Stimulated activated memory B cell treated with anti-CD40 and anti-IgM and Interleukin-4, amounts not matched to agents 10 μg/mL and 1 μg/mL and 100 μg/mL, for 72 hours (primary cell): ENCODE results near the gene PEX26.

Experiments
- ATAC-seq: fragments of 150-1000 bp; cut with Tn5 transposase; 2 replicates; pipeline ENCODE4 v1.10.0; 2021
- H3K27ac Mint-ChIP-seq: one replicate; pipeline ENCODE4 v1.8.0; 2022; ENCODE audit warnings: mild to moderate bottlenecking, mixed read lengths
- H3K27me3 Mint-ChIP-seq: one replicate; pipeline ENCODE4 v1.8.0; 2022; ENCODE audit warnings: mixed read lengths
- H3K36me3 Mint-ChIP-seq: one replicate; pipeline ENCODE4 v1.8.0; 2022; ENCODE audit warnings: mixed read lengths
- H3K4me1 Mint-ChIP-seq: one replicate; pipeline ENCODE4 v1.8.0; 2022; ENCODE audit warnings: mixed read lengths
- H3K4me3 Mint-ChIP-seq: one replicate; pipeline ENCODE4 v1.8.0; 2022; ENCODE audit warnings: mild to moderate bottlenecking, moderate library complexity, mixed read lengths
- H3K9me3 Mint-ChIP-seq: one replicate; pipeline ENCODE4 v1.8.0; 2022; ENCODE audit warnings: mixed read lengths

The PEX26 gene

DNA sequence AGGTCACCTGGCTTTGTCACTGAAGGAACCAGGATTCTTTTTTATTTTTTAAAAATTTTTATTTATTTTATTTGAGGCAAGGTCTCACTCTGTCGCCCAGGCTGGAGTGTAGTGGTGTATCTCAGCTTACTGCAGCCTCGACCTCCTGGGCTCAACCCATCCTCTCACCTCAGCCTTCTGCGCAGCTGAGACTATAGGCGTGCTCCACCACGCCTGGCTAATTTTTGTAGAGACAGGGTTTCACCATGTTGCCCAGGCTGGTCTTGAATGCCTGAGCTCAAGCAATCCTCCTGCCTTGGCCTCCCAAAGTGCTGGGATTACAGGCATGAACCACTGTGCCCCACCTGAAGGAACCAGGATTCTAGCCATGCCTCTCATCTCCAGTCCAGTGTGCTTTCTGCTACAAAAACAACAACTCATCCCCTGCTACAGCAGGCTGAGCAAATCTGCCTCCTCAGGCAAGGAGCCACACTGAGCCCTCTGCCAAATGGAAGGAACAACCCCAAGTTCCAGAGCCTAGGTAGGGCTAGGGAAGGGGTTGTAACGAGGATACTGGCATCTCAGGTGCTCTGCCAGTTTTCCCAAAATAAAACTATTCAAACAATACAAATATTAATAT is 2.6 kb upstream of the PEX26 start:
- H3K4me1 Mint-ChIP-seq, result peaks cover 57% of the 10 kb centered on the region

DNA sequence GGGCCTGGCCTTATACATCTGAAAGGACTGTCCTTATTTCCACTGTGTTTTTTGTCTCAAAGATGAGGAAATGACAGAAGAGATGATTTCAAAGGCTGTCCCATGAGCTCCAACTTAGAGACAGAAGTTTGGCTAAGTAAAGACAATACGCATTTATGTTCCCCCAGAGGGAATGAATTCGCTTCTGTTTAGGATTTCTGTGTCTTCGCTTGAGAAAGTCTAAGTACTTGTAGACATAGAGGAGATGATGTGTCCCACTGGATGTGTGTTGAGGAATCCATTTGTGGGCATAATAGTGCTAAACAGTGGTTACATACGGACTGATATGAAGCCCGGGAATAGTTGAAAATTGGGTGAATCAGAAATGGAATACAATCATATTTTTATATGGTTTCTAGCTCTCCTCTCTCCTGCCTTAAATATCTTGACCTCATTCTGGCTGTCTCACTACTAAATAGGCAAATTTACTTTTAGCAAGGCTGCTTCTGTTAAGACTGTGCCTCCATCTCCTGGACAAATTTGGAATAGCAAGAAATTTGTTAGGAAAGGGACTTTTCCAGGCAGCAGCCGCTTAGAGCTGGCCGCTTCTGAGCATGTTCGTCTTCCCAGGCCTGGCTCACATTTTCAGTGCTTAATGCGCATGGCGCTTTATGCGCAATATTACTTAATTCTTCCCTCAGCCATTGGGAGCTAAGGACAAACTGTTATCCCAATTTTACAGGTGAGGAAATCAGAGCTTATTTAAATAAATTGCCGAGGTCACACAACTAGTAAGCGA is 1.9 kb upstream of the PEX26 start:
- H3K4me3 Mint-ChIP-seq, result no peak overlapping the region
- ATAC-seq, result no peak
- H3K27ac Mint-ChIP-seq, result peak overlapping the region; percentile 91
- peaks cover 58% of the 10 kb centered on the region for H3K4me1 Mint-ChIP-seq
- H3K36me3 Mint-ChIP-seq, result peaks cover 21% of the 10 kb centered on the region
- peaks cover 3% of the 10 kb centered on the region for H3K9me3 Mint-ChIP-seq
- no peaks in the 10 kb centered on the region for H3K27me3 Mint-ChIP-seq

More for the DNA sequence above, 2.6 kb upstream of the PEX26 start:
- Mint-ChIP-seq H3K36me3 (peaks cover 14% of the 10 kb centered on the region), H3K9me3 (no peaks in the 10 kb centered on the region), H3K27ac (peak overlapping the region; percentile 27), H3K4me3 (no peak overlapping the region), H3K27me3 (no peaks in the 10 kb centered on the region)
- ATAC-seq, result no peak

DNA sequence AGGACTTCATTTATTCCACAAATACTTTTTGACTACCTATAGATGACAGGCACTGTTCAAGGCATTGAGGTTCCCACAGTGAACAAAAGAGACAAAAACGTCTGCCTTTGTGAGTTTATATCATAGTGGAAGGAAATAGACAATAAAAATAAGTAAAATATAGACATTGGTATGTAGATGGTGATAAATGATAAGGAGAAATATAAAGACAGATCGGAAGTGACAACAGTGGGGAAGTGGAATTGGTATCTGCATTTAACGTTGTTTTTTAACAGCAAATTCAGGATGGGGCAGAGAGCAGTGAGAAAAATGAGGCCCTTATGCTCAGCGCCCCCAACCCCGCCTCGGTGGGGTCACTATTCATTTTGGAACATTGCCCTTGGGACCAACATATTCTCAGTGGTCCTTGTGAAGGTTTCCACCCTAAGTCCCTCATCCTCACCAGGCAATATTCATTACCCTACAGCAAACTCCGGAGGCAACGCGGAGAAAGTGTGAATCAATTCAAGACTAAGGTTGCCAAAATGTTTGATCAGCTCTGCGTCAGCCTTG is 627 bp upstream of the PEX26 start:
- no peak for ATAC-seq
- Mint-ChIP-seq H3K4me1 (peaks cover 58% of the 10 kb centered on the region), H3K9me3 (peaks cover 3% of the 10 kb centered on the region), H3K27ac (peak overlapping the region; percentile 91), H3K27me3 (no peaks in the 10 kb centered on the region), H3K36me3 (peaks cover 34% of the 10 kb centered on the region), H3K4me3 (peak overlapping the region; percentile 89)

DNA sequence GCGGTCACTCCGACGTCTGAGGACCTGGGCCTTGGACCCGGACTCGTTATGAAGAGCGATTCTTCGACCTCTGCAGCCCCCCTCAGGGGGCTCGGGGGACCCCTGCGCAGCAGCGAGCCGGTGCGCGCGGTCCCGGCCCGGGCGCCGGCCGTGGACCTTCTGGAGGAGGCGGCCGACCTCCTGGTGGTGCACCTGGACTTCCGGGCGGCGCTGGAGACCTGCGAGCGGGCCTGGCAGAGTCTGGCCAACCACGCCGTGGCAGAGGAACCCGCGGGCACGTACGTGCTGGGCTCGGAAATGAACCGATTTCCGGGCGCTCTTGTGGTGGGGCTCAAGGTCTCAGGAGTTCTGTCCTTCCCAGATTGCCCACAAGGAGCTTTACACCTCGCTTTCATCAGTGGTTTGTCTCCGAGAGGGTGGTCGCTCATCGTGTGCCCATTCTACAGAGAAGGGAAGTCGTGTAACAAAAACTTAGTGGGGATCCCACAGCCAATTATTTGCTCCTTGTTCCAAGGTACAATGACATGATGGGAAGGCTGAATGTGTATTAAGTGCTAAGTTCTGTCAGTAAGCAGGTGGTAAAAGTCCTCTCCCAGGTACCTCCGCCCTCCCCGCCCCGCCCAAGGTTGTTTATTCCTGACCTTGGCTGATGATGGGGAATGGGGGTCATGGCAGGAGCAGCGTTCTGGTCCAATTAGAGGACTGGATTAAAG is 695 bp downstream of the PEX26 start:
- Mint-ChIP-seq H3K4me1 (peaks cover 68% of the 10 kb centered on the region), H3K27me3 (no peaks in the 10 kb centered on the region), H3K4me3 (peak overlapping the region; percentile 89), H3K36me3 (peaks cover 47% of the 10 kb centered on the region), H3K9me3 (peaks cover 3% of the 10 kb centered on the region), H3K27ac (peak overlapping the region; percentile 91)
- ATAC-seq, result peak; percentile 57

DNA sequence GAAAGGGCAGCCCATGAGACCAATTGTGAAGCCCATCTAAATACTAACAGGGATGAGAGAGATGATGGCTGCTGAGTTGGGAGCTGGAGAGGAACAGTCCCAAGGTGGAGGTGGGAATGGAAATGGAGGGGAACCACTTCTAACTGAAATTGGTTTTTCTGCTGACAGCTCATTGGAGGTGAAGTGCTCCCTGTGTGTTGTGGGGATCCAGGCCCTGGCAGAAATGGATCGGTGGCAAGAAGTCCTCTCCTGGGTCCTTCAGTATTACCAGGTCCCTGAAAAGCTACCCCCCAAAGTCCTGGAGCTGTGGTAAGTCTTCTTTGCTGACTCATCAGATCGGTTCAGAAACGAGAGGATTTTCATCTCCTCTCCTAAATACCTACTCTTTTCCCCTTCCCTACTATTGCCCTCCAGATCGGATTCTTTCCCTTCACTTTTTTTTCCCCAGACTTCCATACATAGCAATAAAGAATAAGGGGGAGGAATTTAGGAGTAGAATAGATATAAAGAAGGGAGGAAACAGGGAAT is 2.0 kb downstream of the PEX26 start:
- ATAC-seq, result no peak
- no peak overlapping the region for H3K4me3 Mint-ChIP-seq
- peaks cover 68% of the 10 kb centered on the region for H3K4me1 Mint-ChIP-seq
- no peak overlapping the region for H3K27ac Mint-ChIP-seq
- H3K27me3 Mint-ChIP-seq, result no peaks in the 10 kb centered on the region
- peaks cover 54% of the 10 kb centered on the region for H3K36me3 Mint-ChIP-seq
- peaks cover 3% of the 10 kb centered on the region for H3K9me3 Mint-ChIP-seq

DNA sequence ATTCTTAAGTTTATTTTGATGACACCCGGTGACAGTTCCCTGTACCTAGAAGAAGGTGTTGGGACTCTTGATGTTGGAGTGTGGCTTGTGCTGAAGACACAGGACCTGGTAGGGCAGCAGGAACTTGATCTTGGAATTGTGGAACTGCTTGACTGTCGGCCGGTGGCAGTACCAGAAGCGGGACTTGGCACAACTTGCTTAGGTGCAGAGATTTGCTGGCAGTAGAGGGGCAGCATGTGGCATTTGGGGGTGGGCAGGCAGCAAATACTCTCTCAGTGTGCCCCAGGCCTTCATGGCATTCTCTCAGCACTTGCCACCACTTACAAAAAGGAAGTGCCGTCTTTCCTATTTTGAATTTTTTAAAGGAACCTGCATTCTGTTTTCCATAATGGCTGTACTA is 3.6 kb downstream of the PEX26 start:
- no peak for ATAC-seq
- peaks cover 60% of the 10 kb centered on the region for H3K4me1 Mint-ChIP-seq
- H3K4me3 Mint-ChIP-seq, result no peak overlapping the region
- no peak overlapping the region for H3K27ac Mint-ChIP-seq
- H3K36me3 Mint-ChIP-seq, result peaks cover 63% of the 10 kb centered on the region
- H3K9me3 Mint-ChIP-seq, result peaks cover 3% of the 10 kb centered on the region
- H3K27me3 Mint-ChIP-seq, result no peaks in the 10 kb centered on the region

DNA sequence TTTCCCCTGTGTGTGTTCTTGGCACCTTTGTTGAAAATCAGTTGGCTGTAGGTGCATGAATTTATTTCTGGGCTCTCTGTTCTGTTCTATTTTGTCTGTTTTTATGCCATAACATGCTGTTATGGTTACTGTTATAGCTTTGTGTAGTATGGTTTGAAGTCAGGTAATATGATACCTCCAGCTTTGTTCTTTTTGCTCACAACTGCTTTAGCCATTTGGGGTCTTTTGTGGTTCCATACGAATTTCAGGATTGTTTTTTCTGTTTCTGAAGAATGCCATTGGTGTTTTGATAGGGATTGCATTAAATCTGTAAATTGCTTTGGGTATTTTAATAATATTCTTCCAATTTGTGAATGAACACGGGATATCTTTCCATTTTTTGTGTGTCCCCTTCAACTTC is 4.7 kb downstream of the PEX26 start:
- no peak for ATAC-seq
- no peaks in the 10 kb centered on the region for H3K27me3 Mint-ChIP-seq
- H3K27ac Mint-ChIP-seq, result peak overlapping the region; percentile 9
- peaks cover 49% of the 10 kb centered on the region for H3K4me1 Mint-ChIP-seq
- peaks cover 72% of the 10 kb centered on the region for H3K36me3 Mint-ChIP-seq
- peaks cover 3% of the 10 kb centered on the region for H3K9me3 Mint-ChIP-seq
- no peak overlapping the region for H3K4me3 Mint-ChIP-seq

DNA sequence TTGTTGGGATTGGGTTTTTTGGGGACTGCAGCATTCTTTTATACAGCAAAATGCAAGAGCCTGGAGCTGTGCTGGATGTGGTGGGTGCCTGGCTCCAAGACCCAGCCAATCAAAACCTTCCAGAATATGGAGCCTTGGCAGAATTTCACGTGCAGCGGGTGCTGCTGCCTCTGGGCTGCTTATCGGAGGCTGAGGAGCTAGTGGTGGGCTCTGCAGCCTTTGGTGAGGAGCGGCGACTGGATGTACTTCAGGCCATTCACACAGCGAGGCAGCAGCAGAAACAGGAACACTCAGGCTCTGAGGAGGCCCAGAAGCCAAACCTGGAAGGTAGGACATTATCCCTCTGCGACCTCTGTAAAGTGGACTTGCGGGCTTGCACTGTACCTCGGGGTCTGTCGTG is 5.6 kb downstream of the PEX26 start:
- Mint-ChIP-seq H3K27me3 (no peaks in the 10 kb centered on the region), H3K4me3 (no peak overlapping the region), H3K9me3 (peaks cover 3% of the 10 kb centered on the region), H3K27ac (no peak overlapping the region), H3K36me3 (peaks cover 80% of the 10 kb centered on the region), H3K4me1 (peaks cover 48% of the 10 kb centered on the region)
- ATAC-seq, result no peak

DNA sequence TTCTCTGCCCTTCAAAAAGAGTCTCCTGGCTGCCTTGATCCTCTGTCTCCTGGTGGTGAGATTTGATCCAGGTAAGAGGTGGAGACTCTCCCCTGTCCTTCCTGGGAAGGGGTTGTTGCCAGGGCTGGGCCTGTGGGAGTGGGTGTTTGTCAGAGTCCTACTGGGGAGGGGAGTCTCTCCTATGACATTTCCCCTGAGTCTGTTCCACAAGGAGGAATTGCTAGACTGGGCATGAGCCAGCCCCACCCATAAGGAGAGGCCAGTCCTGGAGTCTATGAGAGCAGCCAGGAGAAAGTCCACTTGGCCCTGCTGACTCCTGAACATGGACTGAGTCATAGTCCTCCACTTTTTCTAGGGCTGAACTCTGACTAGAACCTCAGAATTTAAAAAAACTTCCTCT is 7.4 kb downstream of the PEX26 start:
- no peak overlapping the region for H3K4me3 Mint-ChIP-seq
- peaks cover 80% of the 10 kb centered on the region for H3K36me3 Mint-ChIP-seq
- no peaks in the 10 kb centered on the region for H3K27me3 Mint-ChIP-seq
- no peak for ATAC-seq
- peaks cover 3% of the 10 kb centered on the region for H3K9me3 Mint-ChIP-seq
- no peak overlapping the region for H3K27ac Mint-ChIP-seq
- peaks cover 42% of the 10 kb centered on the region for H3K4me1 Mint-ChIP-seq

DNA sequence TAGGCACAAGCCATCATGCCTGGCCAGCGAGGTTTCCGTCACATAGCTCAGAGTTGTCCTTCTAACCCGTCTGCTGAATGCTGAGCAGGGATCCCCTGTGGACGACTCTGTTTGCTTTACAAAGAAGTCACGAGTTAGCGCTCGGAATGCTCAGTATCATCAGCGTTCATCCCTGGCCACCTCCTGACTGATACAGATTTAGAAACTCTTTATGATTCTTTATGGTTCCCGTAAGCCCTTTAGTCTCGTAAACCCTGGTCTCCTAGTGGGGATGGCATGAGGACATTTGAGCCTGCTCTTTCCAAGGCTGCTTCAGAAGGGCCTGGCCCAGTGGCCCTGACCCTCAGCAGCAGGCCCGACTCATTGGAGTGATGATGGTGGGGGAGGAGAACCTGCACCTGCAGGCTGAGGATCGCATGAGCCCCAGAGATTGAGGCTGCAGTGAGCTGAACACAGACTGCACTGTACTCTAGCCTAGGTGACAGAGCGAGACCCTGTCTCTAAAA is 9.6 kb downstream of the PEX26 start:
- H3K36me3 Mint-ChIP-seq, result peaks cover 66% of the 10 kb centered on the region
- H3K4me3 Mint-ChIP-seq, result no peak overlapping the region
- no peaks in the 10 kb centered on the region for H3K9me3 Mint-ChIP-seq
- H3K27me3 Mint-ChIP-seq, result no peaks in the 10 kb centered on the region
- ATAC-seq, result no peak
- H3K4me1 Mint-ChIP-seq, result peaks cover 31% of the 10 kb centered on the region
- H3K27ac Mint-ChIP-seq, result no peak overlapping the region

DNA sequence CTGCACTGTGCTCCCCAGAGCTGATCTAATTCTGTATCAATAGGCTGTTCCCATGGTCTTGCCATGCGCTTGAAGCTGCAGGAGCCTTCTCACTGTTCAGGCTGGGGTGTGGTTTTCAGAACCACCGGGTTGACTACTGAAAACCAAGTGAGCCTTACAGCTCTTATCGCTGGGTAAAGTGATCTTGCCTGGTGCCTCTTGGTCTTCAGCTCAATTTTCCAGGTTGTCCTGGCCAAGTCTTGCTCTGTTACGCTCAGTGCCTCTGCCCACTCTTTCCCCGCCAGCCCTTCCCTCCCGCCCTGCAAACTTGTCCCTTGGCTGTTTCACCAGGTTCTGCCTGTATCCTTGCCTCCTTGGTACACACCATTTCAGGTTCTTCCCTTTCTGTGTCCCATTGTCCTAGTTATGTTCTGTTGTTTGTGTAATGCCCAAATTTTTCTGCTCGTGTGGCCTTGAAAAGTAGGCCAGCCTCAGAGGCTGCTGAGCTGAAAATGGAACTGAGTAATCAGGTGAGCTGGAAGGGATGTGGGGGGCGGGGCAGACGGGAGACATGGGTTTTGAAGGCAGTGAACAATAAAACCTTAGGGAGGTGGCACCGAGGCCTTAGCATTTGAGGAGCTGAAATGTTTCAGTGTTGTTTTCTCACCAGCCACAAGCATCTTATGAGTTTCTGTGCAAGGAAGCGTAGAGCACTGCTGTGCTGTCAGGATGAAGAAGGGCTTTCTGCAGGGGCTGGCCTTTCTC is 11.2 kb downstream of the PEX26 start:
- peaks cover 52% of the 10 kb centered on the region for H3K36me3 Mint-ChIP-seq
- no peaks in the 10 kb centered on the region for H3K27me3 Mint-ChIP-seq
- peak; percentile 76 for ATAC-seq
- peaks cover 21% of the 10 kb centered on the region for H3K4me1 Mint-ChIP-seq
- H3K27ac Mint-ChIP-seq, result peak overlapping the region; percentile 69
- no peaks in the 10 kb centered on the region for H3K9me3 Mint-ChIP-seq
- no peak overlapping the region for H3K4me3 Mint-ChIP-seq

DNA sequence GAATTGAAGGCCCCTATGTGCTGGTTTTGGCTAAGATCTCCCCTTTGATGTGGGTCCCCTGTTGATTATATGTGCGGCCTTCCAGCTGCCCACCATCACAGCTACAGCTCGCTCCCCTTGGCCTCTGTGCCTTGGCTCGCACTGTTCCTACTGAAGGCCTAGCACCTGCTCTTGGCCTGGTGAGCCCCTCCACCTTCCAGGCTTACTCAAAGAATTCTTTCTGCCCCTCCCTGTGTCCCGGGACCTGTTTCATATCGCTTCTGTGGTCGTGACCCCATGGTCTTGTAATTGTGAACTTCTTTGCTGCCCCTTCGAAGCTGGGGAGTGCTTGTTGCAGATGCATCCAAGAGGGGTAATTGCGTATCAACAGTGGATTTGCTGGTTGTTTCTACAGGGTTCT is 12.5 kb downstream of the PEX26 start:
- Mint-ChIP-seq H3K9me3 (no peaks in the 10 kb centered on the region), H3K4me3 (no peak overlapping the region), H3K27me3 (no peaks in the 10 kb centered on the region), H3K4me1 (peaks cover 27% of the 10 kb centered on the region), H3K27ac (no peak overlapping the region), H3K36me3 (peaks cover 55% of the 10 kb centered on the region)
- ATAC-seq, result no peak

DNA sequence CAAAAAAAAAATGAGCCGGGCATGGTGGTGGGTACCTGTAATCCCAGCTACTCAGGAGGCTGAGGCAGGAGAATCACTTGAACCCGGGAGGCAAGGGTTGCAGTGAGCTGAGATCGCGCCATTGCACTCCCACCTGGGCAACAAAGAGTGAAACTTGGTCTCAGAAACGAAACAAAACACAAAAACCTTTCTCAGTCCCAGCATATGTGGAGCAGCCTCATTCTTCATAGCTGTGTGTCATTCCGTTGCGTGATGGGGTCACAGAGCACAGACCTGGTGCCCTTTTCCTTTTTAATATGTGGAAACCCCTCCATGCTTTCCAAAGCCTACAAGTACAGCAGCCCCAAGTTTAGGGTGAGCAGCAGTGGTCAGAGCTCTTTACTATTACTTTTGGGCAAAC is 13.7 kb downstream of the PEX26 start:
- Mint-ChIP-seq H3K27me3 (no peaks in the 10 kb centered on the region), H3K4me3 (peak overlapping the region; percentile 78), H3K9me3 (no peaks in the 10 kb centered on the region), H3K27ac (peak overlapping the region; percentile 76), H3K36me3 (peaks cover 55% of the 10 kb centered on the region), H3K4me1 (peaks cover 36% of the 10 kb centered on the region)
- ATAC-seq, result peak; percentile 67

DNA sequence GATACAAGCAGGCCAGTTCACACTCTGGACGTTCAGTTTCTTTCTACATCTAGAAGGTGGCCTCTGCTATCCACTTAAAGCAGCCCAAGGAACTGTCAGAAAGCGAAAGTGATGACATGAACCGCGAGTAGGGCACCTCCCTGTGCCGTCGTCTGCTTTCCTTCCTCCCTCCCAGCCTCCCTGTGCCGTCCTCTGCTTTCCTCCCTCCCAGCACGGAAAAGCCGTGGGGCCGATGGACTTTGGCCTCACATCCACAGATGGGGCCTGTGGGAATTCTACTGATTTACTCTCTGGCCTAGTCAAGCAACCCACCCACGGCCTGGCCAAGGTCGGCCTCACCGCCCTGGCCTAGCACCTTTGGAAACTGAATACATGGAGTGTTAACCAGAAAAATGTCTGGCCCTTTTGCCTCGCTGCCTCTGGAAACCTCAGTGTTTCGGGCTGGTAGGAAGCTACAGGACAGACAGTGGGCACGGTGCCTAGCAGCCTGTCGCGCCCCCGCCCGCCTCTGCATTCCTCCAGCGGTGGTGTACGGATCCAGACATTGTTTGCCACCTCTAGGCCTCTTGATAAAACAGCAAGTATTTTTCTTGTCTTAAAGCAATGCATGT is 14.2 kb downstream of the PEX26 start:
- ATAC-seq, result peak; percentile 64
- Mint-ChIP-seq H3K4me1 (peaks cover 36% of the 10 kb centered on the region), H3K36me3 (peaks cover 57% of the 10 kb centered on the region)

More for the DNA sequence above, 14.2 kb downstream of the PEX26 start:
- Mint-ChIP-seq H3K9me3 (peaks cover 3% of the 10 kb centered on the region), H3K27ac (peak overlapping the region; percentile 76), H3K4me3 (peak overlapping the region; percentile 78), H3K27me3 (no peaks in the 10 kb centered on the region)
